COLO668 (cell line): ENCODE data around the gene SPDYE6.
"Not testable (repeated sequence)": the region's sequence is repeated elsewhere in the genome, so short reads cannot be mapped to it uniquely, and the experiment has no call there.

Experiments used
- DNase-seq: peaks from one replicate; lab custom pipeline; 2025; ENCODE audit not compliant: unreplicated experiment; lab: John Stamatoyannopoulos, UW

Gene SPDYE6

GRCh38 chr7:102318482-102318971 is 37.7 kb downstream of the SPDYE6 start:
- DNase-seq, result no peak

- no peak for DNase-seq
Measured at GRCh38 chr7:102317231-102318059, 38.8 kb downstream of the SPDYE6 start.

GRCh38 chr7:102313997-102314780 is 42.1 kb downstream of the SPDYE6 start:
- no peak for DNase-seq

GRCh38 chr7:102312317-102312716 is 43.9 kb downstream of the SPDYE6 start:
- no peak for DNase-seq

GRCh38 chr7:102310414-102310815 is 45.8 kb downstream of the SPDYE6 start:
- DNase-seq, result no peak

GRCh38 chr7:102306916-102307677 is 49.1 kb downstream of the SPDYE6 start:
- DNase-seq, result peak; percentile 76

GRCh38 chr7:102305414-102306268 is 50.6 kb downstream of the SPDYE6 start:
- no peak for DNase-seq

GRCh38 chr7:102304668-102305067 is 51.6 kb downstream of the SPDYE6 start:
- no peak for DNase-seq

- peak; percentile 15 for DNase-seq
Measured at GRCh38 chr7:102303669-102304422, 52.4 kb downstream of the SPDYE6 start.

GRCh38 chr7:102302025-102302424 is 54.2 kb downstream of the SPDYE6 start:
- DNase-seq, result no peak

GRCh38 chr7:102301367-102301766 is 54.9 kb downstream of the SPDYE6 start:
- DNase-seq, result not testable (repeated sequence)

GRCh38 chr7:102300643-102301221 is 55.5 kb downstream of the SPDYE6 start:
- DNase-seq, result no peak

- no peak for DNase-seq
Measured at GRCh38 chr7:102297487-102298218, 58.6 kb downstream of the SPDYE6 start.

GRCh38 chr7:102296514-102296913 is 59.7 kb downstream of the SPDYE6 start:
- no peak for DNase-seq

- DNase-seq, result no peak
Measured at GRCh38 chr7:102296179-102296438, 60.1 kb downstream of the SPDYE6 start.
